Measurements from ENCODE around the gene FAM237B. TPM values are rescaled to one million over a fixed set of nuclear protein-coding genes. Genes with fewer than 3 reads are reported as not detected.

FAM237B gene
- polyA plus RNA-seq, 1 donor, result 1.1 TPM

GRCh38 chr7:90290244-90291113 is 30.6 kb downstream of the FAM237B start:
- DNase-seq, result no peak

- DNase-seq, result no peak
Measured at GRCh38 chr7:90288154-90288553, 33.0 kb downstream of the FAM237B start.

GRCh38 chr7:90276033-90276728 is 44.9 kb downstream of the FAM237B start:
- no peak for DNase-seq

GRCh38 chr7:90274161-90274560 is 46.9 kb downstream of the FAM237B start:
- DNase-seq, result no peak

- DNase-seq, result no peak
Measured at GRCh38 chr7:90272242-90272641, 48.9 kb downstream of the FAM237B start.

- no peak for DNase-seq
Measured at GRCh38 chr7:90271753-90272152, 49.4 kb downstream of the FAM237B start.

- no peak for DNase-seq
Measured at GRCh38 chr7:90270431-90271178, 50.5 kb downstream of the FAM237B start.

- DNase-seq, result no peak
Measured at GRCh38 chr7:90269163-90269562, 51.9 kb downstream of the FAM237B start.

- DNase-seq, result no peak
Measured at GRCh38 chr7:90267263-90267858, 53.7 kb downstream of the FAM237B start.

GRCh38 chr7:90266808-90267207 is 54.3 kb downstream of the FAM237B start:
- no peak for DNase-seq

Other genes with a start within 250 kb of the FAM237B start
- gene STEAP1, start 166.8 kb downstream of the FAM237B start, polyA plus RNA-seq (ENCODE audit: insufficient read length), result 16.5 TPM
- gene STEAP2, start 109.6 kb downstream of the FAM237B start, polyA plus RNA-seq (ENCODE audit: insufficient read length), result 22.7 TPM
- gene CFAP69, start 76.1 kb downstream of the FAM237B start, polyA plus RNA-seq (ENCODE audit: insufficient read length), result 22.5 TPM
- 35.1 TPM for gene GTPBP10, start 25.4 kb upstream of the FAM237B start, polyA plus RNA-seq (ENCODE audit: insufficient read length)
- 56.9 TPM for gene CLDN12, start 82.2 kb upstream of the FAM237B start, polyA plus RNA-seq (ENCODE audit: insufficient read length)
- gene PTTG1IP2, start 148.3 kb upstream of the FAM237B start, polyA plus RNA-seq (ENCODE audit: insufficient read length), result not detected

Measured in left kidney (tissue), 2 donors.